Endothelial cell of umbilical vein (primary cell): Measurements from ENCODE around the gene AKAP13. TPM values are rescaled to one million over a fixed set of nuclear protein-coding genes. Genes with fewer than 3 reads are reported as not detected.

ENCODE experiments used
- BruUV-seq: library from RNA; stranded (reverse); fragments of 400-500 nt; replicated peaks from 2 replicates; lab custom pipeline; 2021; lab: Mats Ljungman, UMichigan
- CTCF ChIA-PET: fragments of 300-600, 350-600 bp; sonication (Branson Sonifier 250); formaldehyde crosslinking; loops from one replicate; lab custom pipeline; 2021; ENCODE audit warnings: antibody characterized with exemption, inconsistent platforms; lab: Charles Lee
- POLR2A ChIA-PET: fragments of 300-600, 350-600 bp; sonication (Branson Sonifier 250); formaldehyde crosslinking; loops from one replicate; lab custom pipeline; 2021; ENCODE audit warnings: antibody characterized with exemption, inconsistent platforms; lab: Charles Lee
- DNase-seq: peaks from one replicate; pipeline ENCODE4 v3.0.0-alpha.2; 2011; ENCODE audit warnings: low read depth, low spot score
- FAIRE-seq: peaks from 2 replicates; lab custom pipeline; 2011; peaks lifted over from hg19 to GRCh38; lab: Jason Lieb, UNC
- H2AFZ ChIP-seq: 2 replicates; pipeline ENCODE4 v1.6.0; 2012; ENCODE audit warnings: low read depth, low read length, control low read depth, inconsistent platforms
- H3K27ac ChIP-seq: 2 replicates; pipeline ENCODE4 v1.5.1; 2011; ENCODE audit warnings: low read depth, mild to moderate bottlenecking, control low read depth, low read length, moderate library complexity; ENCODE audit not compliant: insufficient read depth
- H3K27me3 ChIP-seq, 2 experiments: 2 replicates each; pipeline versions ENCODE4 v1.6.0 to v1.6.1; 2011; ENCODE audit warnings: low read length in 2 of 2, mixed read lengths in 1 of 2; ENCODE audit not compliant: control insufficient read depth in 2 of 2, insufficient read depth in 2 of 2
- H3K36me3 ChIP-seq, 2 experiments: 2 replicates in 1 of 2; 3 replicates in 1 of 2; pipeline ENCODE4 v1.5.1; 2011; ENCODE audit warnings: low read length in 2 of 2, mild to moderate bottlenecking in 1 of 2, moderate library complexity in 1 of 2; ENCODE audit not compliant: control insufficient read depth in 2 of 2, insufficient read depth in 2 of 2; ENCODE audit errors: extremely low read depth in 1 of 2
- H3K4me1 ChIP-seq: 3 replicates; pipeline ENCODE4 v1.5.1; 2011; ENCODE audit warnings: mild to moderate bottlenecking, low read length; ENCODE audit not compliant: control insufficient read depth, insufficient read depth; ENCODE audit errors: extremely low read depth
- H3K4me2 ChIP-seq: 2 replicates; pipeline ENCODE4 v1.6.1; 2011; ENCODE audit warnings: low read length, control low read depth, mixed read lengths; ENCODE audit not compliant: insufficient read depth
- H3K4me3 ChIP-seq, 3 experiments: fragments of 200-600 bp in 1 of 3; sonication (generic), shearing (Covaris generic) in 1 of 3; replicated peaks in 1 of 3; 2 replicates each; pipeline ENCODE4 v1.5.1; 2011 to 2016; ENCODE audit warnings: control low read depth in 3 of 3, low read length in 3 of 3, mild to moderate bottlenecking in 2 of 3, inconsistent platforms in 1 of 3, low read depth in 1 of 3, moderate library complexity in 1 of 3; ENCODE audit not compliant: insufficient read depth in 1 of 3
- H3K79me2 ChIP-seq: 2 replicates; pipeline ENCODE4 v1.6.0; 2012; ENCODE audit warnings: low read length, inconsistent platforms; ENCODE audit not compliant: control insufficient read depth, insufficient read depth
- H3K9ac ChIP-seq: replicated peaks from 2 replicates; pipeline ENCODE3; 2011; ENCODE audit warnings: low read length, control low read depth; ENCODE audit not compliant: insufficient read depth; ENCODE audit errors: extremely low read depth
- H3K9me1 ChIP-seq: replicated peaks from 3 replicates; pipeline ENCODE4 v1.6.0; 2011; ENCODE audit warnings: mild to moderate bottlenecking, low read length; ENCODE audit not compliant: control insufficient read depth, insufficient read depth; ENCODE audit errors: extremely low read depth
- H3K9me3 ChIP-seq: replicated peaks from 2 replicates; pipeline ENCODE4 v1.5.1; 2012; ENCODE audit warnings: low read length, inconsistent platforms; ENCODE audit not compliant: control insufficient read depth, insufficient read depth
- H4K20me1 ChIP-seq: replicated peaks from 2 replicates; pipeline ENCODE3; 2011; ENCODE audit warnings: mild to moderate bottlenecking, low read length; ENCODE audit not compliant: control insufficient read depth, insufficient read depth; ENCODE audit errors: extremely low read depth
- CTCF ChIP-seq, 2 donors: IDR thresholded peaks; 1 replicate in 1 of 2; 2 replicates in 1 of 2; pipeline ENCODE4 v1.5.1; 2011; ENCODE audit warnings: low read length in 2 of 2, mild to moderate bottlenecking in 2 of 2, moderate library complexity in 2 of 2, control low read depth in 1 of 2, inconsistent platforms in 1 of 2, low read depth in 1 of 2; ENCODE audit not compliant: insufficient read depth in 1 of 2; ENCODE audit errors: extremely low read depth in 1 of 2
- EZH2 ChIP-seq: IDR thresholded peaks from 2 replicates; pipeline ENCODE4 v1.6.1; 2012; ENCODE audit warnings: borderline replicate concordance, low read depth, mild to moderate bottlenecking, moderate library complexity, low read length, inconsistent platforms; ENCODE audit not compliant: severe bottlenecking
- FOS ChIP-seq: IDR thresholded peaks from 2 replicates; pipeline ENCODE4 v1.6.1; 2011; ENCODE audit warnings: mild to moderate bottlenecking, low read length, moderate library complexity, borderline replicate concordance; ENCODE audit not compliant: insufficient read depth
- GATA2 ChIP-seq: IDR thresholded peaks from 2 replicates; pipeline ENCODE4 v1.7.0; 2011; ENCODE audit warnings: low read depth, mild to moderate bottlenecking, moderate library complexity, mixed read lengths, low read length; ENCODE audit not compliant: insufficient read length, insufficient read depth
- JUN ChIP-seq: IDR thresholded peaks from 2 replicates; pipeline ENCODE4 v1.6.1; 2011; ENCODE audit warnings: borderline replicate concordance, low read depth; ENCODE audit not compliant: insufficient read length, insufficient read depth
- MYC ChIP-seq: IDR thresholded peaks from one replicate; pipeline ENCODE4 v1.6.1; 2011; ENCODE audit warnings: mild to moderate bottlenecking, low read depth, low read length
- POLR2A ChIP-seq: IDR thresholded peaks from 2 replicates; pipeline ENCODE4 v1.6.1; 2012; ENCODE audit warnings: low read depth, mild to moderate bottlenecking, control low read depth, low read length
- POLR2AphosphoS5 ChIP-seq: IDR thresholded peaks from 2 replicates; pipeline ENCODE4 v1.6.1; 2012; ENCODE audit warnings: low read depth, mild to moderate bottlenecking, control low read depth, low read length, moderate library complexity; ENCODE audit not compliant: insufficient read depth
- dilution Hi-C: fragments of 300-500 bp; cut with MboI; formaldehyde crosslinking; loops from one replicate; pipeline ENCODE4 v1.15.0; 2019; ENCODE audit warnings: low sequenced_read_pairs; ENCODE audit not compliant: extremely low pct_ligation_motif_present
- intact Hi-C: fragments of 100-400 bp; cut with micrococcal nuclease; formaldehyde crosslinking; loops from one replicate; pipeline ENCODE4 v1.10.0; 2022
- polyA plus RNA-seq, 4 experiments: library from polyadenylated mRNA; depleted of rRNA in 3 of 4; stranded (reverse) in 3 of 4; unstranded in 1 of 4; fragments of >200 nt; gene quantifications; 2 replicates each; pipeline versions ENCODE4 v1.2.1 to v1.2.3, GENCODE V29; 2011 to 2012; ENCODE audit warnings: missing spikeins in 1 of 4
- total RNA-seq: library from RNA; stranded (reverse); gene quantifications from 2 replicates; pipeline ENCODE4 v1.2.3, GENCODE V29; 2021
- TF ChIP-seq, protein P1 (sequence below): IDR thresholded peaks from 2 replicates; pipeline ENCODE4 v1.6.1; 2011; ENCODE audit not compliant: insufficient read depth, insufficient read length

AKAP13 gene
- total and polyA plus RNA-seq, 2 donors (not counting 3 experiments of a cell fraction or from before 2014, with no cell fraction given) = 22.8 to 87.8 TPM

DNA sequence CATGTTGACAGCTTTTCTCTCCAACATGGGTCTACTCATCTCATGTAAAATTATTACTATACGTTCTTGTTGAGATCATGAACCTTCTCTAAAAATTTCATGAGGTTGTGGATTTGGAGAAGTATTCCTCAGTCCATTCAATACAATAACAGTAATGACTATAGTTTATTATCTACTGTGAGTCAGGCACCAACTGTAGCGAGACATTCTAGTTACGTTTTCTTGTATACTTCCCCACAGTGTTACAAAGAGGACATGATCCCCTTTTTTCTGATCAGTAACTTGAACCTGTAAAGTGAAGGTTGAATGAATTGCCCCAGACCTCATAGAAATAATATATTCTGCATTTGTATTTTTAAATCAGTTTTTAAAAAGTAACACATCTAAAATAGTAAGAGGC is 76.4 kb downstream of the AKAP13 start:
- TF ChIP-seq POLR2AphosphoS5 (no peak), EZH2 (no peak)
- Histone ChIP-seq H3K9me1 (no peaks in the 10 kb centered on the region), H3K4me1 (peaks cover 2% of the 10 kb centered on the region), H3K9me3 (no peaks in the 10 kb centered on the region), H3K36me3 (no peaks in the 10 kb centered on the region), H3K9ac (no peak overlapping the region), H4K20me1 (no peaks in the 10 kb centered on the region), H3K4me3 (no peak overlapping the region), H3K27me3 (no peaks in the 10 kb centered on the region), H3K4me2 (no peak overlapping the region), H3K27ac (no peak overlapping the region), H3K79me2 (peaks cover 35% of the 10 kb centered on the region), H2AFZ (no peak overlapping the region)
- FAIRE-seq = no peak
- BruUV-seq = no TSS peak
- no peak for DNase-seq
- ChIA-PET CTCF (interaction anchor here (1.1 to 1.3 kb wide), 2 partner anchors 14 to 25 kb away, joined by 3 read pairs; no protein-coding TSS in a partner anchor), POLR2A (no interaction called here)
- intact Hi-C loops = no loop called here
- dilution Hi-C loops = no loop called here

GRCh38 chr15:85457392-85457968 is 77.1 kb downstream of the AKAP13 start:
- Histone ChIP-seq H3K9ac (no peak overlapping the region), H2AFZ (no peak overlapping the region), H3K9me3 (no peaks in the 10 kb centered on the region), H3K79me2 (peaks cover 34% of the 10 kb centered on the region), H3K9me1 (no peaks in the 10 kb centered on the region), H3K36me3 (no peaks in the 10 kb centered on the region), H4K20me1 (no peaks in the 10 kb centered on the region), H3K4me2 (no peak overlapping the region), H3K27me3 (no peaks in the 10 kb centered on the region), H3K27ac (no peak overlapping the region), H3K4me1 (peaks cover 2% of the 10 kb centered on the region), H3K4me3 (no peak overlapping the region)
- dilution Hi-C loops (no loop called here), intact Hi-C loops (no loop called here)
- TF ChIP-seq GATA2 (no peak), POLR2AphosphoS5 (no peak), CTCF (IDR thresholded peaks at IDR 0.05; ENCODE audit: extremely low read depth in 1 of 2, insufficient read depth in 1 of 2, low read depth in 1 of 2, low read length in 2 of 2) (no peak), POLR2A (no peak), JUN (no peak), MYC (no peak), EZH2 (no peak), FOS (no peak)
- TF ChIP-seq, protein P1, sequence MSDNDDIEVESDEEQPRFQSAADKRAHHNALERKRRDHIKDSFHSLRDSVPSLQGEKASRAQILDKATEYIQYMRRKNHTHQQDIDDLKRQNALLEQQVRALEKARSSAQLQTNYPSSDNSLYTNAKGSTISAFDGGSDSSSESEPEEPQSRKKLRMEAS = no peak
- CTCF ChIA-PET = interaction anchor here (1.1 to 1.3 kb wide), 2 partner anchors 15 to 26 kb away, joined by 3 read pairs; no protein-coding TSS in a partner anchor
- POLR2A ChIA-PET = no interaction called here
- no peak for DNase-seq
- no peak for FAIRE-seq
- no TSS peak for BruUV-seq
